HG03064 (cell line): Measurements from ENCODE around the gene THADA.

ENCODE experiments used
- ATAC-seq: cut with Tn5 transposase; IDR thresholded peaks from one replicate; pipeline ENCODE4 v1.9.1; 2021; ENCODE audit warnings: low read depth; ENCODE audit not compliant: unreplicated experiment

Gene THADA

GRCh38 chr2:43472527-43473194 lies 123.2 kb downstream of the THADA start:
- ATAC-seq: no peak

DNA sequence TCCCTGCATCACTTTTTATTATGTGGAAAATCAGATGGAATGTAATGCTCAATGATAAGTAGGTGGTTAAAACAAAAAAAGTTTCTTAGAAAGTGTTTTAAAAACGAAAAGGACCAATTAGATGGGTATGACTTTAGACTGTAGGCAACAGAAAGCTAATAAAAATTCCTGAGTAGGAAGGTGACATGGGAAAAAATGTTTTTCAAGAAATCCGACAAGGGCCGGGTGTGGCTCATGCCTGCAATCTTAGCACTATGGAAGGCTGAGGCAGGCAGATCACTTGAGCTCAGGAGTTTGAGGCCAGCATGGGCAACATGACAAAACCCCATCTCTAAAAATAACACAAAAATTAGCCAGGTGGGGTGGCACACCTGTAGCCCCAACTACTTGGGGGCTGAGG lies 126.1 kb downstream of the THADA start:
- ATAC-seq: no peak

- no peak for ATAC-seq
These were observed 126.7 kb downstream of the THADA start for GRCh38 chr2:43469094-43469493.

GRCh38 chr2:43467891-43468290 lies 127.9 kb downstream of the THADA start:
- no peak for ATAC-seq

- no peak for ATAC-seq
These were observed 130.6 kb downstream of the THADA start for GRCh38 chr2:43465234-43465633.

GRCh38 chr2:43464590-43464989 lies 131.2 kb downstream of the THADA start:
- no peak for ATAC-seq

GRCh38 chr2:43462866-43463641 lies 132.8 kb downstream of the THADA start:
- no peak for ATAC-seq

DNA sequence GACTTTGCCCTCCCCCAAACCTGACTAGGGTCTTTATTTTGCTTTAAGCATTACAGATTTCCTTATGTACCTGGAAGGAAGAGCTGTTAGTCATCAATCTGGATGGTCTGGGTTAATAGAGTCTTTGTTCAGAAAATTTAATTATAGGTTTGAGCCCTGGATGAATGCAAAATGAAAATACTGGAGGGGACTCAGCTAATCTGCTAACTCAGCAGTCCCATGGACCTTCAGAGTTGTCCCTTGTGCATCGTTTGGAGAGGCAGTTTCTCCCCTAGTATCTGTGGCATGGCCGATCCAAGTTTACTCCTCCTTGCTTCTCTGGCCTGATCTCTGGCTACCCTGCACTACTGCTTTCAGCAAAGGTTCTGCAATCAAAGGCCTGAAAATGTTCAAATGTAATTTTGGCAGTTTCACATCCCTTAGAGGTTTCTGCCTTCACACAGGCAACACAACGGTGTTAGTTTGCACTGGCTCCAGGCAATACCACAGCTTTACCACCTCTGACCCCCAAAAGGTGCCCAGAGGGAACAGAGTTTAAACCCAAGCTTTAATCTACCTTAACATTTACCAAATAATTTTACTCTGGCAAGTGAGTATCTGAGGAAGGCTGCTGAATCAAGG lies 134.3 kb downstream of the THADA start:
- peak; percentile 85 for ATAC-seq

DNA sequence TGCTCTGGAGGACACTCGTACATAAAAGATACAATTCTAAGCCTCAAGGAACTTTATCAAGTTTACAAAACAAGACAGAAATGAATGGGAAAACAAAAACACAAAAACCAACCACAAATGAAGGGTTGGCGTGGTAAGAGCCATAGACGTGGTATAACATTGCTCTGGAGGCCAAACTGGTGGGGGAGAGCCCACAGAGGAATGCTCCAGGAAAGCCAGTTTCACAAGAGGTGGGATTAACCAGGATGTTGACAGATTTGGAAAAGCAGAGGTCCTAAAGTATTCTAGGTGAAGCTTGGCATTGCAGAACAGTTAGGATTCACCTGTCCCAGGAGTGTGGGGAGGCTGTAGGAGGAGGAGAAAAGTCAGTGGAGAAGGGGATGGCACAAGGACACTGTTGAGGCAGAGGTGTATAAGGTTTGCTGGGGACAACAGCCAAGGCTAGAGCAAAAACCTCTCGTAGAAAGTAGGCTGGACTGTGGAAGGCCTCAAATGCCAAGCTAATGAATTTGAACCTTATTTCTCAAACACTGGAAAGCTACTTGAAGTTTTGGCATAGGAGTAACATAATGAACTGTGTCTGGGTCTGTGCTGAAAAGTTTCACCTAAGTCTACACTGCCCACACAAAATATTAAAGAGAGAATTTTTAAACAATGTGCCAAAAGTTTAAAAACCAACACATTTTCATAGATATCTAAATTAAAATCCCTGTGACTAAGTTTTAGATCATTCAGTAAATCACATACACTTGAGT lies 135.1 kb downstream of the THADA start:
- no peak for ATAC-seq

DNA sequence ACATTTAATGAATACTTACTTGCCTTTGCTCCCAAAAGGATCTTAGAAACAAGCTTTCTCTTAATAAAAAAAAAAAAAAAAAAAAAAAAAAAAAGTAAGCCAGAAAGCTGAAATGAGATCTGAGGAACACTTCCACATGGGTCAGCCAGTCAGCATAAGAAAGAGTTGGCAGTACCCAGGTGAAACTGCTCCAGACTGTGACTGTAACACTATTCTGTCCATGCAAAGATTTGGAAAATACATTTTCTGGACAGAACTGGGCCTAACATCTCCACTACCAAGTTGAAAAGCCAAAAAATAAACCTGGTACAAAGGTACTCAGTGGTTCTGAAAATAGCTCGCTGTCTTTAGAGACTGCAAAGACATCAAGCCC lies 135.7 kb downstream of the THADA start:
- no peak for ATAC-seq

GRCh38 chr2:43459446-43460173 lies 136.2 kb downstream of the THADA start:
- ATAC-seq: no peak

DNA sequence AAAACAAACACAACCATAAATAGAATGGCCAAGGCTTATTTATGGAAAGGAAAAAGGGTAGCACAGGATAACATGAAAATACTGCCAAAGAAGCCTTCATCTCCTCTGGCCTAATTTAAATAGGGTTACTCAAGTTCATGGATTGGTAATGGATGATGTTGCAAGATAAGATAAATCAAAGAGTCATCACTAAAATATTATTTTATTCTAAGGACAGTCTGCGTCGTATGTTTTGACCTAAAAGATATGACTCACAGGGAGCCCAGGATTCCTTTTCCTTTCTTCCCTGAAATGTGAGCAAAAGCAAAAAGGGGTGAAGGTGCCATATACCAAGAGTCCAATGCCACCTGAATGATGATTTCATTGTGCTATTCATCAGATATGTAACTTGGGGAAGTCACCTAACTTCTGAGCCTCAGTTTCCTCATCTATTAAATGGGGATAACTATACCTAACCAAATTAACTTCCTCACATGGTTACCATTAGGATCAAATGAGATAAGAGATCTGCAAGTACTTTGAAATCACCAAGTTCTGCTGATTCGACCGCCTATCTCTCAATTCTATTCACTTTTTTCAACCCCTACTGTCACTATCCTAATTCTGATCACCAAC lies 137.7 kb downstream of the THADA start:
- ATAC-seq: no peak

- ATAC-seq: no peak
These were observed 139.9 kb downstream of the THADA start for GRCh38 chr2:43455731-43456642.

DNA sequence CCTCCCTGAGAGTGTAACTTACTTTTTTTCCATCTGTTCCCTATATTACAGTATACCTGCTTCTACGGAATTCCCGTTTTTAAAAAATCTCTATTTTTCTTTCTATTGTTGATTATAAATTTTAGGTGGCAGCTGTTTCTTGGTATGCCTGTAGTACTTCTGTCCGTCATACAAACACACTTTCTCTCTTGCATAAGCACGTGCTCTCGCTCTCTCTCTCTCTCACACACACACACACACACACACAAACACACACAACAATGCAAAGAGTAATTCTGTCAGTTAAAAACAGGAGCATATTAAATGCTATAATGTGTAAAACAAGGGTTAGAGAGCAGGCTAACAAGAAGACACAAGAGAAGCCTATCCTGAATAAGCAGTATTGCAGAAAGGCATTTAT lies 140.5 kb downstream of the THADA start:
- no peak for ATAC-seq

- no peak for ATAC-seq
These were observed 141.0 kb downstream of the THADA start for GRCh38 chr2:43454791-43455190.

DNA sequence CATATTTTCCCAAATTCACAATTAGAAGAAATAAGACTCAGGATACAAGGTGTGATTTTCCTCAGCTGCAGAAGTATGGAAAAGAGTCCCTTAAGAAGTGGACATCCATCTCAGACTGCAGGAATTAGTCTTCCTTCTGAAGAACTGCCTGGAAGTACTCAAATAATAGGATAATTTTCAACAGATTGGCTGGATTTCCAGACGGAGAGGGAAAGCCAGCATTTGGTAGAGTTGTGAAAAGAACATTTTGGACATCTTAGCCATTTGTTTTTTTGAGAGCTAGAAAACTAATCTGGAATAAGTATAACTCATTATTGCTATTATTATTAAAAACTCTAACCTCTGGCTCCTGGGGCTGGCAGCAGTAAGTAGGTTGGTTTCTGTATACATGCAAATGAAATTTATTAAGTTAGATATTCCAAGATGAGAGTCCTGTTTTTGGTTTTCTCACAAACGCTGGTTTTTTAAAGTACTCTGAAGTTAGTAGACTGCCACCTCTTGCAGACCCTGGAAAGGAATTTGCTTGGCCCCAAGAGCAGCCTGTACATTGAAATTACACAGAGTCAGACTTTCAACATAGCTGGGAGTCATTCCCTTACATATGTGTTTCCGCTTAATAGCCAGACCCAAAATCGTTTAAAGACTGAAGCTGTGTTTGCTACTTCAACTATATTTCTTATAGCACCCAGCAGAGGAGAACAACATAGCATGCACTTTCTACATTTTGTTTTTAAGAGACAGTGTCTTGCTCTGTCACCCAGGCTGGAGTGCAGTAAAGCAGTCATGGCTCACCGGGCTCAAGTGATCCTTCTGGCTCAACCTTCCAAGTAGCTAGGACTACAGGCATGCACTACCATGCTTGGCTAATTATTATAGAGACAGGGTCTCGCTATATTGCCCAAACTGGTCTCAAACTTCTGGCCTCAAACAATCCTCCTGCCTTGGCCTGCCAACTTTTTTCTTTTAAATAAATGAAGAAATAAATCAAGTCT lies 142.4 kb downstream of the THADA start:
- no peak for ATAC-seq

- ATAC-seq: no peak
These were observed 143.5 kb downstream of the THADA start for GRCh38 chr2:43452318-43452731.

DNA sequence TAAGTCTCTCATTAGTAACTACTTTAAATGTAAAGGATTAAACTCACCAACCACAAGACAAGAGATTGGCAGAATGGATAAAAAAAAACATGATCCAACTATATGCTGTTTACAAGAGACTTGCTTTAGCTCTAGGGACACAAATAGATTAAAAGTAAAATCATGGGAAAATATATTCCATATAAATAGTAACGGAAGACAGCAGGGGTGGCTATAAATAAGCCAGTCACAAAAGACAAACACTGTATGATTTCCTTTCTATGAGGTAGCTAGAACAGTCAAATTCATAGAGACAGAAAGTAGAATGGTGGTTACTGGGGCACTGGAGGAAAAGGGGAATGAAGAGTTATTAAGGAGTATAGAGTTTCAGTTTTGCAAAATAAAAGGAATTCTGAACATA lies 145.2 kb downstream of the THADA start:
- ATAC-seq: no peak
